ENCODE results near the gene CYP4F12. TPM values are rescaled to one million over a fixed set of nuclear protein-coding genes. Genes with fewer than 3 reads are reported as not detected.

Gene CYP4F12
- total and polyA plus RNA-seq, 2 of the 8 experiments (the other 6 are each of a cell fraction or from before 2014, with no cell fraction given): not detected

DNA sequence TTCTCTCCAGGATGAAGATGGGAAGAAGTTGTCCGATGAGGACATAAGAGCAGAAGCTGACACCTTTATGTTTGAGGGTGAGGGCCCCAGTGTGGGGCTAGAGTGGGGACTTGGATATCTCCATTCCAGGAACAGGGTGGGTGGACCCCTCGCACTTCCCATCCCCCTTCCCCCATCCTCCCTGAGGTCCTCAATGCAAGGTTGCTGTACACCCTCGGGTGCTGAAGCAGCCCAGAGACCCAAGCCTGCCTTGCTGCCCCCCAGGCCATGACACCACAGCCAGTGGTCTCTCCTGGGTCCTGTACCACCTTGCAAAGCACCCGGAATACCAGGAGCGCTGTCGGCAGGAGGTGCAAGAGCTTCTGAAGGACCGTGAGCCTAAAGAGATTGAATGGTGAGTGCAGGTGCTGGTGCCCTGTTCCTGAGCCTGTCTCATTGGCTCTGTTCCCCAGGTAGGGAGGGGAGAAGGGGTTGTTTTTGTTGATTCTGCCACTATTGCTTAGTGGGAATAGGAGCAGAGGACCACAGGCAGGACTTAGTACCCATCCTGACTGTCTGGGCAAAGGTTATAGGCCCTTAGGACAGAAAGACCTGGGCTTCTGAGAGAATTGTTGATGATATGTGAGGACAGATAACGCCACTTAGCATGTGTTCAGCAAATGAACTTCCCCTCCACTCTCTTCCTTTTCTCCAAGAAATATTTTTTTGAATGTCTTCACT is 20.2 kb upstream of the CYP4F12 start:
- Histone ChIP-seq H3K14ac (ENCODE audit: insufficient read length) (no peak overlapping the region), H2BK20ac (ENCODE audit: low read length) (no peak overlapping the region), H3K4me1 (replicated peaks in 1 of 4; ENCODE audit: control insufficient read depth in 3 of 4, insufficient read depth in 4 of 4, low read length in 3 of 4) (no peaks in the 10 kb centered on the region), H3K79me2 (ENCODE audit: control insufficient read depth in 1 of 2, insufficient read depth in 2 of 2, low read length in 2 of 2) (no peaks in the 10 kb centered on the region), H3K27me3 (replicated peaks in 1 of 4; ENCODE audit: control insufficient read depth in 3 of 4, extremely low read depth in 1 of 4, insufficient read depth in 3 of 4, low read length in 3 of 4) (no peaks in the 10 kb centered on the region), H3K4me2 (ENCODE audit: insufficient read depth in 1 of 2, low read depth in 2 of 2, low read length in 2 of 2) (no peak overlapping the region), H3K18ac (ENCODE audit: extremely low read depth, low read length) (no peak overlapping the region), H3K79me1 (ENCODE audit: low read depth, low read length) (no peaks in the 10 kb centered on the region), H2BK120ac (replicated peaks; ENCODE audit: low read depth, low read length) (no peak overlapping the region), H3K56ac (replicated peaks; ENCODE audit: insufficient read length, low read depth, low read length) (no peak overlapping the region), H2BK12ac (ENCODE audit: low read depth, low read length) (no peak overlapping the region), H3K36me3 (ENCODE audit: control insufficient read depth in 2 of 4, insufficient read depth in 4 of 4, low read length in 3 of 4) (no peaks in the 10 kb centered on the region), H4K91ac (replicated peaks; ENCODE audit: insufficient read length, low read length) (no peak overlapping the region), H3K4ac (replicated peaks; ENCODE audit: insufficient read length, low read depth, low read length) (no peak overlapping the region), H3K4me3 (ENCODE audit: extremely low read depth in 1 of 4, insufficient read depth in 2 of 4, low read depth in 3 of 4, low read length in 4 of 4) (no peak overlapping the region), H4K5ac (ENCODE audit: insufficient read length, low read depth, low read length) (no peak overlapping the region), H2AK5ac (ENCODE audit: low read depth, low read length) (no peak overlapping the region), H3K9me3 (ENCODE audit: insufficient read depth in 2 of 2, low read depth in 1 of 2, low read length in 1 of 2) (peaks cover 41 to 63% of the 10 kb centered on the region in 2 experiments), H2AFZ (ENCODE audit: low read length) (no peak overlapping the region), H3K23ac (ENCODE audit: insufficient read length) (no peak overlapping the region), H3K23me2 (ENCODE audit: low read depth, low read length) (no peaks in the 10 kb centered on the region), H4K8ac (ENCODE audit: extremely low read depth, insufficient read depth, low read length) (no peak overlapping the region), H3K27ac (ENCODE audit: low read depth, low read length) (no peak overlapping the region), H4K20me1 (replicated peaks in 1 of 2; ENCODE audit: control insufficient read depth in 1 of 2, insufficient read depth in 2 of 2, low read length in 2 of 2) (no peaks in the 10 kb centered on the region), H2BK15ac (ENCODE audit: low read length) (no peak overlapping the region), H3K9ac (replicated peaks in 1 of 4; ENCODE audit: extremely low read depth in 1 of 4, low read depth in 3 of 4, low read length in 3 of 4) (no peak overlapping the region), H2BK5ac (ENCODE audit: low read depth, low read length) (no peak overlapping the region)
- ChIA-PET POLR2A (ENCODE audit: partially characterized antibody) (no interaction called here), CTCF (ENCODE audit: partially characterized antibody) (no interaction called here)
- 59% methylated on average over 8 of the region's 8 CpGs; no CpG with 5 or more reads in 1 of the 2 experiments for WGBS, 2 experiments (ENCODE audit: extremely low coverage in 1 of 2, insufficient coverage in 1 of 2, insufficient read length in 1 of 2, insufficient replicate concordance in 2 of 2, low coverage in 1 of 2, low lambda C conversion rate in 2 of 2, missing lambda C conversion rate in 1 of 2)
- DNase-seq (ENCODE audit: low read depth in 1 of 2, low spot score in 2 of 2) (no peak), FAIRE-seq (no peak)
- TF ChIP-seq TAF1 (IDR thresholded peaks at IDR 0.05; ENCODE audit: low read depth, low read length): no peak
- TF ChIP-seq KDM5A (IDR thresholded peaks at IDR 0.05; ENCODE audit: low read length): no peak
- no peak for TF ChIP-seq GTF2F1 (IDR thresholded peaks at IDR 0.05; ENCODE audit: borderline replicate concordance, low read depth, low read length)
